ENCODE measurements around the gene NPFF.

The NPFF gene

DNA sequence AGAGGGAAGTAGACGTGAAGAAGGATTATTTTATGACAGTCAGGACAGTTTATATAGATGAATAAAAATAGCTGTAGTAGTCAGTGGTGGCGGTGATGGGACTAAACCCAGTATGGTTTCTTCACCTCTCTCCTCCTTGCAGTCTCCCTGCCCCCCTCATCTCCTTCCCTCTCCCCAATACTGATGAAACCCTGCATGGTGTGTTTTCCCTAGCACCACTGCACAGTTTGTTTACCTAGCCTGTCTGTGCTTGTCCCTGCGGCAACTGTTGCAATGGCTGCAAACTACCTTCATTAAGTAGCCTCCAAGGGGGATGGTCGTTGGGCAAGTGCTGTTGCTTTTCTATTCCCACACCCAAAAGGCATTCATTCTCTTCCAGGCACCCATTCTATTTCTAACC is 40.6 kb downstream of the NPFF start:
- Histone ChIP-seq H3K4me3 (ENCODE audit: severe bottlenecking) (no peak overlapping the region), H3K27ac (ENCODE audit: poor library complexity, severe bottlenecking) (no peak overlapping the region), H3K36me3 (ENCODE audit: low read depth) (peaks cover 97% of the 10 kb centered on the region), H3K4me1 (ENCODE audit: insufficient read depth, poor library complexity, severe bottlenecking) (peaks cover 22% of the 10 kb centered on the region), H3K27me3 (ENCODE audit: insufficient read depth, poor library complexity, severe bottlenecking) (no peaks in the 10 kb centered on the region), H3K9me3 (ENCODE audit: severe bottlenecking) (no peaks in the 10 kb centered on the region)
- TF ChIP-seq, protein P1, sequence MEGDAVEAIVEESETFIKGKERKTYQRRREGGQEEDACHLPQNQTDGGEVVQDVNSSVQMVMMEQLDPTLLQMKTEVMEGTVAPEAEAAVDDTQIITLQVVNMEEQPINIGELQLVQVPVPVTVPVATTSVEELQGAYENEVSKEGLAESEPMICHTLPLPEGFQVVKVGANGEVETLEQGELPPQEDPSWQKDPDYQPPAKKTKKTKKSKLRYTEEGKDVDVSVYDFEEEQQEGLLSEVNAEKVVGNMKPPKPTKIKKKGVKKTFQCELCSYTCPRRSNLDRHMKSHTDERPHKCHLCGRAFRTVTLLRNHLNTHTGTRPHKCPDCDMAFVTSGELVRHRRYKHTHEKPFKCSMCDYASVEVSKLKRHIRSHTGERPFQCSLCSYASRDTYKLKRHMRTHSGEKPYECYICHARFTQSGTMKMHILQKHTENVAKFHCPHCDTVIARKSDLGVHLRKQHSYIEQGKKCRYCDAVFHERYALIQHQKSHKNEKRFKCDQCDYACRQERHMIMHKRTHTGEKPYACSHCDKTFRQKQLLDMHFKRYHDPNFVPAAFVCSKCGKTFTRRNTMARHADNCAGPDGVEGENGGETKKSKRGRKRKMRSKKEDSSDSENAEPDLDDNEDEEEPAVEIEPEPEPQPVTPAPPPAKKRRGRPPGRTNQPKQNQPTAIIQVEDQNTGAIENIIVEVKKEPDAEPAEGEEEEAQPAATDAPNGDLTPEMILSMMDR (IDR thresholded peaks at IDR 0.05; ENCODE audit: poor library complexity, severe bottlenecking) = no peak
- no peak for DNase-seq (ENCODE audit: low spot score)
- ATAC-seq (ENCODE audit: low read depth) = peak; percentile 65

DNA sequence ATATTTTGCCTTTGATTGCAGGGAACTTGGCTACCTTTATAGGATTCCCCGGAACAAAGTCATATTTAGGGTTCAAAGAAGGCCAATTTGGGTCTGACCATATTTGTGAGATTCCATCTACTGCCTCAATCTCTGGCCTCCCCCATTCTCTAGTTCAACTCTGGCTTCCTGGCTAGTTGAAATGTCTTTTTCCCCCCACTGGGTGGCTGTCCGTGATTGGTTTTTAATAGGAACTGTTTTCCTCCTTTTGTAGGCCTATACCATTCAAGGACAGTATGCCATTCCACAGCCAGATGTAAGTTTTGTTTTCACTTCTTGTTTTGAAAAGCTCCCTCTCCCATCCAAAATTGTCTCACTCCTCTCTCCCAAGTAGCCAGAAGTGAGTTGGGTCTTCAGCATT is 41.6 kb downstream of the NPFF start:
- no peak overlapping the region for H3K4me3 ChIP-seq (ENCODE audit: severe bottlenecking)
- no peaks in the 10 kb centered on the region for H3K9me3 ChIP-seq (ENCODE audit: severe bottlenecking)
- H3K4me1 ChIP-seq (ENCODE audit: insufficient read depth, poor library complexity, severe bottlenecking) = peaks cover 22% of the 10 kb centered on the region
- H3K27me3 ChIP-seq (ENCODE audit: insufficient read depth, poor library complexity, severe bottlenecking) = no peaks in the 10 kb centered on the region
- no peak for DNase-seq (ENCODE audit: low spot score)
- peaks cover 99% of the 10 kb centered on the region for H3K36me3 ChIP-seq (ENCODE audit: low read depth)
- TF ChIP-seq, protein P1 (IDR thresholded peaks at IDR 0.05; ENCODE audit: poor library complexity, severe bottlenecking) = no peak
- H3K27ac ChIP-seq (ENCODE audit: poor library complexity, severe bottlenecking) = no peak overlapping the region
- ATAC-seq (ENCODE audit: low read depth) = no peak

DNA sequence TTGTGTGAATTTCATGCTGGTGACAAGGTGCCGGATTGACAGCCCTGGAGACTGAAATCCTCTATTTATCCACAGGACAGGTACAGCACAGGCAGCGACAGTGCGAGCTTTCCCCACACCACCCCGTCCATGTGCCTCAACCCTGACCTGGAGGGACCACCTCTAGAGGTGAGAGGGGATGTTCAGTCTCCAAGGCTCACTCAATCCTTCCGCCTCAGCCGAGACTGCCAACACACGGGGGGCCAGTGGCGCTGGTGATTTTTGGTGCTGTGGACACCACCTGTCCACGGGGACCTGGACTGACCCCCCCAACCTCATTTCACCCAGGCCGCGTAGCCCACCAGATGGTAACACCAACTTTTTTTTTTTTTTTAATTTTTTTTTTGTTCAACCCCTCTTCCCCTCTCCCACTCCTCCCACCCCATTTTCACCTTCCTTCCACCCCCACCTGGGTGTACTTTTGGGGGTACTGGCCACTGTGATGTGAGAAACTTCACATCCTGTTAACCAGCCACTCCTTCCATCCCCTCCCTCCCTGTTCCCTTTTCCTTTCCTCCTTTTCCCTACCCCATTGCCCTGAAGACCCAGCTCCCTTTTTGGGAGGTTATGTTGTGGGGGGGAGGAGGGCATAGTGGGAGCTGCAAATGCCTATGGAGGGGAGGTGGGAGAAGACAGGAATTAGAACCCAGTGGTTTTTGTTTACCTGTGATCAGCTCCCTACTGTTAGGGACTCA is 42.4 kb downstream of the NPFF start:
- Histone ChIP-seq H3K4me3 (ENCODE audit: severe bottlenecking) (no peak overlapping the region), H3K4me1 (ENCODE audit: insufficient read depth, poor library complexity, severe bottlenecking) (peaks cover 22% of the 10 kb centered on the region), H3K36me3 (ENCODE audit: low read depth) (peaks cover 99% of the 10 kb centered on the region), H3K27me3 (ENCODE audit: insufficient read depth, poor library complexity, severe bottlenecking) (no peaks in the 10 kb centered on the region), H3K27ac (ENCODE audit: poor library complexity, severe bottlenecking) (peak overlapping the region; percentile 7), H3K9me3 (ENCODE audit: severe bottlenecking) (no peaks in the 10 kb centered on the region)
- ATAC-seq (ENCODE audit: low read depth) (no peak), DNase-seq (ENCODE audit: low spot score) (no peak)
- TF ChIP-seq, protein P1 (IDR thresholded peaks at IDR 0.05; ENCODE audit: poor library complexity, severe bottlenecking) = no peak

DNA sequence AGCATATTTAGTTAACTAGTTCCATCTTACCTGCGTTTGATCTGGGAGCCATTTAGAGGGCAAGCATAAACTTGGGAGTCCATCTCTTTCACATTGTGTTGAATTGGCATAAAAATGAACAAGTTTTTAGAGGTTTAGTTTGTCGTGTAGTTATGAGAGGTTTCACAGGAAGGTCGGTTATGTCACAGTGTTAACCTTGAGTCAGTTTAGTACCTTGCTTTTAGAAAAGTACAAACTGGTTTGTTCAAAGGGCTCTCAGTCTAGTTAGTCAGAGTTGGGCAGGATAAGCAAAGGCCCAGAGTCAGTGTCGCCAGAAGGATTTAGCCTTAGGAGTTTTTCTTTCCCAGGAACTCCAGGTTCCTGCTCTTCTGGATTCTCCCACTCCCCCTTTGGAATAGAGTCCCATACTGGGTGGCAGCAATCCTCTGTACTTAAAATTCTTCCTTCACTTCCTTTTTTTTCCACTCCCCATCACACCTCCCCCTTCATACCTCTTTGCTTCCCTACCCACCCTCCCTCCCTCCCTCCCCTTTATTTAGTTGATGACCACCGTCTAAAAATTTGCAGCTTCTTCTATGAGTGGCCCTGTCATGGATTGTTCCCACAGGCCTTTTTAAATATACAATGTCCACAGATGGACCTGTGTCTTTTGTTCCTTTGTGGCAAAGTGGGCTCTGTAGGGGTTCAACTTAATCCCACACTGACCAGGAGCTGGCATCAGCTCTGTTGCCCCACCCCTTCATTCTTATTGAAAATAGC is 43.3 kb downstream of the NPFF start:
- Histone ChIP-seq H3K27me3 (ENCODE audit: insufficient read depth, poor library complexity, severe bottlenecking) (no peaks in the 10 kb centered on the region), H3K27ac (ENCODE audit: poor library complexity, severe bottlenecking) (no peak overlapping the region), H3K9me3 (ENCODE audit: severe bottlenecking) (no peaks in the 10 kb centered on the region), H3K4me1 (ENCODE audit: insufficient read depth, poor library complexity, severe bottlenecking) (peaks cover 22% of the 10 kb centered on the region), H3K36me3 (ENCODE audit: low read depth) (peaks cover 99% of the 10 kb centered on the region), H3K4me3 (ENCODE audit: severe bottlenecking) (no peak overlapping the region)
- no peak for DNase-seq (ENCODE audit: low spot score)
- TF ChIP-seq, protein P1 (IDR thresholded peaks at IDR 0.05; ENCODE audit: poor library complexity, severe bottlenecking) = no peak
- no peak; the same call in 2 of the 3 replicates for ATAC-seq (ENCODE audit: low read depth)

Data from RWPE2 (cell line).